ENCODE measurements around the gene WDR62.

The WDR62 gene

GRCh38 chr19:36152352-36153091 is 97.8 kb downstream of the WDR62 start, which contains the start of gene COX7A1:
COX7A1 (minus strand) TSS chr19:36152447; CDS start chr19:36152407, 40 bp downstream.
- Histone ChIP-seq H3K9ac (ENCODE audit: low read length) (peak within 1 kb of the TSS; percentile 95), H3K36me3 (ENCODE audit: insufficient read depth, low read length) (peaks cover 18% of the 10 kb centered on the region), H3K27me3 (ENCODE audit: control insufficient read depth in 1 of 2, insufficient read depth in 2 of 2, low read length in 2 of 2) (no peaks in the 10 kb centered on the region), H3K27ac (ENCODE audit: low read depth, low read length) (peak within 1 kb of the TSS; percentile 98), H3K4me3 (ENCODE audit: low read depth in 1 of 2, low read length in 2 of 2) (peak within 1 kb of the TSS; percentile 64 to 72), H3K4me1 (ENCODE audit: insufficient read depth, low read length) (peaks cover 23% of the 10 kb centered on the region), H3K9me3 (ENCODE audit: low read length) (no peaks in the 10 kb centered on the region)

- Histone ChIP-seq H3K36me3 (ENCODE audit: insufficient read depth, low read length) (peaks cover 18% of the 10 kb centered on the region), H3K27ac (ENCODE audit: low read depth, low read length) (peak overlapping the region; percentile 98), H3K4me3 (ENCODE audit: low read depth in 1 of 2, low read length in 2 of 2) (peak overlapping the region in 1 of 2 donors; percentile 72), H3K4me1 (ENCODE audit: insufficient read depth, low read length) (peaks cover 23% of the 10 kb centered on the region), H3K9ac (ENCODE audit: low read length) (peak overlapping the region; percentile 95), H3K9me3 (ENCODE audit: low read length) (no peaks in the 10 kb centered on the region), H3K27me3 (ENCODE audit: control insufficient read depth in 1 of 2, insufficient read depth in 2 of 2, low read length in 2 of 2) (no peaks in the 10 kb centered on the region)
Observed at GRCh38 chr19:36153126-36153525, 98.4 kb downstream of the WDR62 start.
